HG03039 (cell line): ENCODE data around the gene TRDN.

Source experiments
- ATAC-seq: cut with Tn5 transposase; IDR thresholded peaks from one replicate; pipeline ENCODE4 v1.9.1; 2021; ENCODE audit warnings: mild to moderate bottlenecking, moderate library complexity; ENCODE audit not compliant: unreplicated experiment

The TRDN gene

GRCh38 chr6:123182998-123183397, 453.8 kb downstream of the TRDN start:
- ATAC-seq = no peak

- no peak for ATAC-seq
These were observed 460.0 kb downstream of the TRDN start for GRCh38 chr6:123176706-123177105.

- no peak for ATAC-seq
These were observed 465.2 kb downstream of the TRDN start for GRCh38 chr6:123171341-123172115.

DNA sequence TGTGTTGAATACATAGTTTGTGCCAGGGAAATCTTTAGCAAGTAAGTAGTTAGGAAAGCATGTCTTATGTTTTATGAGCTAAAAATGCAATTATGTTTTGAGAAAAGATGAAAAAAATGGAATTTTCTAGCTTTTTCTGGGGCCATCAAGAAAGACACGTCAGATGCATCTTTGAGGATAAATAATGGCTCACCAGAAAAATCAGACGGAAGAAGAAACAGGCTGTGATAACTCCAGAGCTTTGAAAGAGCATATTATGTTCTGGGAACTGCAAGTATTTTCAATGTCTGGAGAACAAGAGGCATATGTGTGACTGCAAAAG, 467.0 kb downstream of the TRDN start:
- no peak for ATAC-seq

DNA sequence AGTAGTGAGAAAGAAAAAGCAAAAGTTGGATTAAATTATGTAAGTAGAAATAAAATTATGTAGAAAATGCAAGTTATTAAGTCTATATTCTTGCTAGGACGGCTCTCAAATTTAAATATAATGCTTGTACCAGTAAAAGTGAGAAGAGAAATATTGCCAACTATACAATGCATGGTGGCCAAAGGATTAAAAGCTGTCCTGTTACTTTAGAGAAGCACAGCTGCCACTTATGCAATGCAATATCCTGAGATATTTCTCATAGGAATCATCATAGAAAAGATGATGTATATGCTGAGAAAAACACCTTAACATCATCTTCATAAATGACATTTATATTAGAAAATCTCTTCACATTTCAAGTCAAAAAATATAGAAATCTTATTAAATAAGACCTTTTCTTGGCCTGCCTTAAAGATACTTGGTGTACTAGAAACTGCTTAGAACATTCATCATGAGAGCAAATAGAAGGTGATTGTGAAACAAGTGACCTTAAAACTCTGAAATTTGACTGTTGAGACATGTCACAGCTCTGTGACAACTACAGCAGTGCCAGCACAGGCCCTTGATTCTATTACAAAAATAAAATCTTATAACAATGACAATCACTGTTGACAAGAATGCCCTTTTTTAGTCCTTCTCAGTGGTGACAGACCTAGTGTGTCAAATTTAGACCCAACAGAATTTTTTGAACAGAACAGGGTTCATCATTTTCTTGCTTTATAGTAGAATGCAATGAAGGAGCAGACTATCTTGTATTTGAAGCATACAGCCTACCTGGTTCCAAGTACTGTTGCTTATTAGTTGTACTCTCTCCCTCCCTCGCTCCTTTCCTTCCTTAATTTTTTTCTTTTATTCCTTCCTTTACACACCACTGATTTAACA, 467.6 kb downstream of the TRDN start:
- ATAC-seq = no peak

- no peak for ATAC-seq
These were observed 468.3 kb downstream of the TRDN start for GRCh38 chr6:123168466-123168865.
